Lower leg skin (tissue), 4 donors: ENCODE measurements around the gene FAM78A. TPM values are rescaled to one million over a fixed set of nuclear protein-coding genes. Genes with fewer than 3 reads are reported as not detected.

ENCODE experiments used
- DNase-seq, 2 donors: peaks; one replicate each; pipeline ENCODE4 v3.0.0-alpha.2; 2019; ENCODE audit warnings: low spot score in 2 of 2
- H3K4me3 ChIP-seq: fragments of 200-600 bp; sonication (generic); 2 replicates; pipeline ENCODE4 v1.5.1; 2017; ENCODE audit warnings: mild to moderate bottlenecking, low read depth; ENCODE audit not compliant: poor library complexity, severe bottlenecking
- POLR2A ChIP-seq, 2 donors: fragments of 450-650 bp; IDR thresholded peaks; one replicate each; pipeline ENCODE4 v1.6.1; 2016 to 2017; ENCODE audit warnings: antibody characterized with exemption in 2 of 2, mild to moderate bottlenecking in 1 of 2, moderate library complexity in 1 of 2
- WGBS, 2 donors: methylation state at CpG; one replicate each; pipeline ENCODE4 v1.1.5; 2018; 5-methylcytosine and 5-hydroxymethylcytosine counted together
- intact Hi-C: fragments of 100-400 bp; cut with DNase I; formaldehyde crosslinking; loops from one replicate; pipeline ENCODE4 v1.15.0; 2023; ENCODE audit warnings: low total_unique reads
- total RNA-seq, 4 donors: library from RNA; depleted of rRNA; stranded (reverse); fragments of >200 nt; gene quantifications; one replicate each; pipeline ENCODE4 v1.1.0, GENCODE V29; 2016
- TF ChIP-seq, protein P1 (sequence below), 3 donors: fragments of 450-650 bp; IDR thresholded peaks; one replicate each; pipeline ENCODE4 v1.5.1; 2016; ENCODE audit warnings: antibody characterized with exemption in 3 of 3, mild to moderate bottlenecking in 3 of 3, moderate library complexity in 2 of 3

Gene FAM78A
- total RNA-seq, 4 donors from 2014 or later = 0.55 to 1.7 (median 1.2) TPM

DNA sequence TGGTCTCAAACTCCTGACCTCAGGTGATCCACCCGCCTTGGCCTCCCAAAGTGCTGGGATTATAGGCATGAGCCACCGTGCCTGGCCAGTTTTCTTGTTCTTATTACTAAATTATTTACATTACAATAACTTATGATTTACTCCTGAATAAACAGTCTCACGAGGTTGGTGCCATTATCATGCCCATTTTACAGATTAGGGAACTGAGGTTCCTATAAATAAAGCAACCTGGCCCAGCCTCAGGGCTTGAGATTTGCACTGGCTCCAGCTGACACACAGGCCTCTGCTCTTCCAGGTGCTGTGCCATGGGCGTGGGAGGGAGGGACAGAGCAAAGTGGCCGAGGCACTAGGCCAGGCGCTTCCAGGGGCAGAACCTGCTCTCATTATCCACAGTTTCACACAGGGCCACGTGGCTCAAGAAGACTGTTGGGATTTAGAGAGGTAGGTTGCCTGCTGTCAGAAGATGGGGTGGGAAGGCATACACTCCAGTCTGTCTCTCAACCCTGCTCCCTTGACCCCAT is 15.5 kb upstream of the FAM78A start:
- no peak for DNase-seq
- H3K4me3 ChIP-seq = no peak overlapping the region
- TF ChIP-seq, protein P1, sequence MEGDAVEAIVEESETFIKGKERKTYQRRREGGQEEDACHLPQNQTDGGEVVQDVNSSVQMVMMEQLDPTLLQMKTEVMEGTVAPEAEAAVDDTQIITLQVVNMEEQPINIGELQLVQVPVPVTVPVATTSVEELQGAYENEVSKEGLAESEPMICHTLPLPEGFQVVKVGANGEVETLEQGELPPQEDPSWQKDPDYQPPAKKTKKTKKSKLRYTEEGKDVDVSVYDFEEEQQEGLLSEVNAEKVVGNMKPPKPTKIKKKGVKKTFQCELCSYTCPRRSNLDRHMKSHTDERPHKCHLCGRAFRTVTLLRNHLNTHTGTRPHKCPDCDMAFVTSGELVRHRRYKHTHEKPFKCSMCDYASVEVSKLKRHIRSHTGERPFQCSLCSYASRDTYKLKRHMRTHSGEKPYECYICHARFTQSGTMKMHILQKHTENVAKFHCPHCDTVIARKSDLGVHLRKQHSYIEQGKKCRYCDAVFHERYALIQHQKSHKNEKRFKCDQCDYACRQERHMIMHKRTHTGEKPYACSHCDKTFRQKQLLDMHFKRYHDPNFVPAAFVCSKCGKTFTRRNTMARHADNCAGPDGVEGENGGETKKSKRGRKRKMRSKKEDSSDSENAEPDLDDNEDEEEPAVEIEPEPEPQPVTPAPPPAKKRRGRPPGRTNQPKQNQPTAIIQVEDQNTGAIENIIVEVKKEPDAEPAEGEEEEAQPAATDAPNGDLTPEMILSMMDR (IDR thresholded peaks at IDR 0.05) = no peak
- TF ChIP-seq POLR2A (IDR thresholded peaks at IDR 0.05) = no peak
- 76 to 80% methylated on average over 7 of the region's 7 CpGs for WGBS, 2 donors
- intact Hi-C loops = no loop called here

DNA sequence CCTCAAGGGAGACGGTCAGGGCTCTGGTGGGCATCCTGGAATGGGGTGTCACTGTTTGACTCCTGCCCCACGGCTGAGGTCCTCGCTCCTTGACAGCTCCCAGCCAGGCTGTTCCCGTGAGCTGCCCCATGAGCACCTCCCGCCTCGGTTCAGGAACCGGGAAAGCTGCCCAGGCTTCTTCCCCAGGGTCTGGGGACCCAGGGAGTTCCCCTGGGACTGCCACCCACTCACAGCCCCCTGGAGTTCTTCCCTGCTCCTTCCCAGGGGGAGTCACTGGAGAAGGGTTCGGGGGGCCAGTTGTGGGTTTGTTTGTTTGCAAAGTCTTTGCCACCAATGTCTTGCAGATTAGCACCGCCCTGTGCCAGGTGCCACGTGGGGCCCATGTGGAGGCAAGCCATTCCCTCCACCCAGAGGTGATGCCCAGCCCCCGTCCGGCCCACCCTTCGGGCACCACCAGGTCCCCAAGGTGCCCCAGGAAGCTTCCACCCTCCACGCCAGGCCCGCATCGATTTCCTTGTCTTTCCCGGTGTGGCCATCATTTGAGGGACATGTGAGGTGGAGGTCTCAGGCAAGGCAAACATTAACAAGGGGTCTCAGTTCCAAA is 14.6 kb upstream of the FAM78A start:
- no peak overlapping the region for H3K4me3 ChIP-seq
- TF ChIP-seq POLR2A (IDR thresholded peaks at IDR 0.05) = no peak
- DNase-seq = no peak
- WGBS, 2 donors = 81 to 83% methylated on average over 15 to 17 of the region's 17 CpGs
- intact Hi-C loops = no loop called here

DNA sequence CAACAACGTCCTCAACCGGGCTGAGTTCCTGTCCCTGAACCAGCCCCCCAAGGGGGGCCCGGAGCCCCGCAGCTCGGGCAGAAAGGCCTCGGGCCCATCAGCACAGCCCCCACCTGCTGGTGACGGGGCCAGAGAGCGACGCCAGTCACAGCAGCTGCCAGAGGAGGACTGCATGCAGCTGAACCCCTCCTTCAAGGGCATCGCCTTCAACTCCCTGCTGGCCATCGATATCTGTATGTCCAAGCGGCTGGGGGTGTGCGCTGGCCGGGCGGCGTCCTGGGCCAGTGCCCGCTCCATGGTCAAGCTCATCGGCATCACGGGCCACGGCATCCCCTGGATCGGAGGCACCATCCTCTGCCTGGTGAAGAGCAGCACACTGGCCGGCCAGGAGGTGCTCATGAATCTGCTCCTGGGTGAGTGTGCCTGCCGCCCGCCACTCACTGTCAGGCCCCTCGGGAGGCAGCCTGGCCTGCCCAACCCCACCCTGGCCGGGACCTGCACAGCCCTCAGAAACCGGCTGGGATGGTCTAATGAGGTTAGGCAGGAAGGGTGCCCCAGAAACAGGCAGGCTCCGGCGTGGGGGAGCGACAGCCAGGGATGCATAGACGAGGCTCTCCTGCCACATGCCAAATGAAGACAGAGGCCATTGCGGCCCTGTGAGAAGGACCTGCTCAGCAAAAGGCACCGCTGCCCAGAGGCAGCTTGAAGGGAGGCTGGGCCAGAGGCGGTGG is 13.9 kb upstream of the FAM78A start:
- TF ChIP-seq POLR2A (IDR thresholded peaks at IDR 0.05) = no peak
- TF ChIP-seq, protein P1 (IDR thresholded peaks at IDR 0.05) = no peak
- WGBS, 2 donors = 70 to 81% methylated on average over 5 to 19 of the region's 34 CpGs

DNA sequence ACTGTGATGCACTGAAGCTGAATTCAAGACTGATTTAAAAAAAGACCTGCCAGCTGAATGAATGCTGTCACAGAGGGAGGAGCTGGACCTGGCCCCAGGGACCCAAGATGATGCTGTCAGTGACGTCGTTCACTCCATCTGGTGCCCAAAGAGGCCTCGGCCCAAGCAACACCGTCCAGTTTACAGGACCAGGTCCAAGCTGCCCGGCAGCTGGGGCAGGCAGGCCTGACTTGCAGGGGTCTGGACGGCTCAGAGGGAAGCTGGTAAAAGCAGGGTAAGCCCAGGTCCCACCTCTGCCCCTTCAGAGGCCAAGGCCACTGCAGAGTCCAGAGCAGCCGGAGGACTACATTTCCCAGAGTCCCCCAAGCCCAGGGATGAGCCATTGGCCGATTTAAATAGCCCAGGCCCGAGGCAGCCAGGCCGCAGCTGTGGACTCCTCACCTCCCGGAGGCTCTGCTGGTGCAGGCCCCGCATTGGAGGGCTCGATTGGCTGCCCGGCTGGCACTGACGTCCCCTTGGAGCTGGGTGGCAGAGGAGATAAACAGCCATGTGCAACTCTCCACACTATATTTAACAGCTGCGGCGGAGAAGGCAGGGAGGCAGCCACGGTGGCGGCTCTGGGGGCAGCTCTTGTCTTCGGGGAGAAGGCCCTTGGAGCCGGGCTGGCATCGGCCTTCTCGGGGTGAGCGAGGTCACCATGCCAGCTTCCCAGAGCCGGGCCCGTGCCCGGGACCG is 13.2 kb upstream of the FAM78A start, which contains the start of gene PLPP7:
Gene PLPP7, plus strand, starts transcription at position 423 of the 735 bp plus-strand sequence. Its CDS starts 275 bp downstream, at position 698.
- no peak for DNase-seq
- TF ChIP-seq POLR2A (IDR thresholded peaks at IDR 0.05) = no peak
- TF ChIP-seq, protein P1 (IDR thresholded peaks at IDR 0.05) = no peak
- intact Hi-C loops = no loop called here
- WGBS, 2 donors = 62 to 67% methylated on average over 17 to 18 of the region's 28 CpGs
- H3K4me3 ChIP-seq = no peak within 1 kb of the TSS

More for the DNA sequence above, 13.9 kb upstream of the FAM78A start:
- no peak overlapping the region for H3K4me3 ChIP-seq
- no peak for DNase-seq
- intact Hi-C loops = no loop called here

DNA sequence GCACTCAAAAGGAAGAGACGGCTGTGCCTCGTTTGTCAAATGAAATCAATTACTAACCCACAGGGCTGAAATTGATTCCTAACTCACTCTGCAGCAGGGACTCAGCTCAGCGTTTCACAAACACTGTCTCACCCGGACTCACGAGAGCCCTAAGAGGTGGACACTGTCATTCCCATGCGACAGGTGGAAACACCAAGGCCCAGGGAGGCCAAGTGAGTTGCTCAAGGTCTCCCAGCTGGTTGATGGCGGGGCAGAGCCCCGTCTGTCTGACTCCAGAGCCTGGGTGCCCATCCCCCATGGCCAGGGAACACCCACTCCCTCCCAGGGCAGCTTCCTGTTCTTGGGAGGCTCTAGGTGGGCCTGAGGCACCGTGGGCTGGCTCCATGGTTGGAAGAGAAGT is 11.9 kb upstream of the FAM78A start:
- TF ChIP-seq, protein P1 (IDR thresholded peaks at IDR 0.05) = no peak
- TF ChIP-seq POLR2A (IDR thresholded peaks at IDR 0.05) = no peak
- intact Hi-C loops = no loop called here
- H3K4me3 ChIP-seq = no peak overlapping the region
- DNase-seq = no peak
- 75 to 82% methylated on average over 8 to 9 of the region's 9 CpGs for WGBS, 2 donors

DNA sequence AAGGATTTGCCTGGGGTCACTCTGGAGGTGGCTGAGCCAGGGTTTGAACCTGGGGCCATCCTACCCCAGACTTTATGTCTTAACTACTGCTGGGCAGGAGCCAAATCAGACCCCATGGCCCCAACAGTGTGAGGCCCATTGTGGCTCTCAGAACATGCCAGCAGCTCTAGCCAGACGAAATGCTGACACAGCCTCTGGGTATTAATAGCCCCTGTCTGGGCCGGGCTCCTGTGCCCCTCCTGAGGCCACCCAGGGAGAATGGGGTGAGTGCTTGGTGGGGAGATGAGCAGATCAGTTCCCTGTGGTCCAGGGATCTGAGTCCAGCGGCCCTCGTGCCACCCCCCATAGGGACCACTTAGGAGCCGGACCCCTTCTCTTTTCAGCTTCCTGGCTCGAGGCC is 11.0 kb upstream of the FAM78A start:
- intact Hi-C loops = no loop called here
- 82 to 83% methylated on average over 6 of the region's 6 CpGs for WGBS, 2 donors
- no peak for DNase-seq
- no peak for TF ChIP-seq POLR2A (IDR thresholded peaks at IDR 0.05)
- TF ChIP-seq, protein P1 (IDR thresholded peaks at IDR 0.05) = no peak
- no peak overlapping the region for H3K4me3 ChIP-seq
